Endothelial cell of coronary artery (primary cell): Measurements from ENCODE around the gene MIER1. TPM values are rescaled to one million over a fixed set of nuclear protein-coding genes. Genes with fewer than 3 reads are reported as not detected.

Experiments
- total RNA-seq: library from RNA; depleted of rRNA; stranded (reverse); fragments of >200 nt; gene quantifications from 2 replicates; pipeline ENCODE4 v1.2.3, GENCODE V29; 2014

MIER1 gene
- 22.8 and 28.4 TPM in 2 replicates for total RNA-seq

GRCh38 chr1:66924756-66925557, at the start of gene MIER1, which contains the start of gene DNAI4:
Gene MIER1 (plus strand): TSS chr1:66924990. CDS start chr1:66925029, 39 bp downstream.
Gene DNAI4 (minus strand): TSS chr1:66924856. CDS start chr1:66924831, 25 bp downstream.

Other genes with a start within 250 kb of the MIER1 start
- 0.94 and 1.1 TPM in 2 replicates for gene DYNLT5, start 172.5 kb upstream of the MIER1 start, total RNA-seq
- gene INSL5, start 123.7 kb upstream of the MIER1 start, total RNA-seq = not detected in 2 replicates
- gene DNAI4, start 134 bp upstream of the MIER1 start, total RNA-seq = 2.9 TPM in 2 replicates
- 3.9 and 7.8 TPM in 2 replicates for gene SLC35D1, start 129.2 kb downstream of the MIER1 start, total RNA-seq
- gene C1orf141, start 210.0 kb downstream of the MIER1 start, total RNA-seq = not detected in 2 replicates
- not detected in 2 replicates for gene IL23R, start 241.5 kb downstream of the MIER1 start, total RNA-seq